Fibroblast of villous mesenchyme (primary cell): ENCODE data around the gene MKX. TPM values are rescaled to one million over a fixed set of nuclear protein-coding genes. Genes with fewer than 3 reads are reported as not detected.

Source experiments
- DNase-seq: peaks from one replicate; pipeline ENCODE4 v3.0.0-alpha.2; 2010; ENCODE audit warnings: low read depth
- H3K4me3 ChIP-seq: 2 replicates; pipeline ENCODE4 v1.5.1; 2011; ENCODE audit warnings: low read depth, mild to moderate bottlenecking, low read length
- total RNA-seq: library from RNA; depleted of rRNA; stranded (reverse); fragments of >200 nt; gene quantifications from 2 replicates; pipeline ENCODE4 v1.2.3, GENCODE V29; 2012
- TF ChIP-seq, protein P1 (sequence below): IDR thresholded peaks from 2 replicates; pipeline ENCODE4 v1.5.1; 2012; ENCODE audit warnings: low read depth, mild to moderate bottlenecking, low read length; ENCODE audit not compliant: insufficient read depth

MKX gene
- total RNA-seq, 1 donor: 6.9 TPM

DNA sequence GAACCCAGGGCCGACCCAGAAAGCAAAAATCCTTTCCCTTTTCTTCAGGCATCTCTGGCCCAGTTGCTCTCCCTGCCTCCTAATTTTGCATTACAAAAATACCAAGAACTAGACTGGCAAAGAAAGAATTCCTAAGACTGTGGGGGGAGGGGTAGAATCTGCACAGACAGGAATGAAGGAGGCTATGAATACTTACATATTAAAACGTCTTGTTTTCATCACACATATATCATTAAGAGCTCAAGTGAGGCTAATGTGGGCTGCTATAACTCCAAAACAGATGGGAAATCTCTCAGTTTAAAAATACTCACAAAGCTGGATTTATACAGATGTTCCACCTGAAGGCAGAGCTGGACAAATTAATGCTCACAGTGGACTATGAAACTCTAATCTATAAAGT is 29.2 kb upstream of the MKX start:
- TF ChIP-seq, protein P1, sequence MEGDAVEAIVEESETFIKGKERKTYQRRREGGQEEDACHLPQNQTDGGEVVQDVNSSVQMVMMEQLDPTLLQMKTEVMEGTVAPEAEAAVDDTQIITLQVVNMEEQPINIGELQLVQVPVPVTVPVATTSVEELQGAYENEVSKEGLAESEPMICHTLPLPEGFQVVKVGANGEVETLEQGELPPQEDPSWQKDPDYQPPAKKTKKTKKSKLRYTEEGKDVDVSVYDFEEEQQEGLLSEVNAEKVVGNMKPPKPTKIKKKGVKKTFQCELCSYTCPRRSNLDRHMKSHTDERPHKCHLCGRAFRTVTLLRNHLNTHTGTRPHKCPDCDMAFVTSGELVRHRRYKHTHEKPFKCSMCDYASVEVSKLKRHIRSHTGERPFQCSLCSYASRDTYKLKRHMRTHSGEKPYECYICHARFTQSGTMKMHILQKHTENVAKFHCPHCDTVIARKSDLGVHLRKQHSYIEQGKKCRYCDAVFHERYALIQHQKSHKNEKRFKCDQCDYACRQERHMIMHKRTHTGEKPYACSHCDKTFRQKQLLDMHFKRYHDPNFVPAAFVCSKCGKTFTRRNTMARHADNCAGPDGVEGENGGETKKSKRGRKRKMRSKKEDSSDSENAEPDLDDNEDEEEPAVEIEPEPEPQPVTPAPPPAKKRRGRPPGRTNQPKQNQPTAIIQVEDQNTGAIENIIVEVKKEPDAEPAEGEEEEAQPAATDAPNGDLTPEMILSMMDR: no peak
- no peak overlapping the region for H3K4me3 ChIP-seq
- DNase-seq: no peak

DNA sequence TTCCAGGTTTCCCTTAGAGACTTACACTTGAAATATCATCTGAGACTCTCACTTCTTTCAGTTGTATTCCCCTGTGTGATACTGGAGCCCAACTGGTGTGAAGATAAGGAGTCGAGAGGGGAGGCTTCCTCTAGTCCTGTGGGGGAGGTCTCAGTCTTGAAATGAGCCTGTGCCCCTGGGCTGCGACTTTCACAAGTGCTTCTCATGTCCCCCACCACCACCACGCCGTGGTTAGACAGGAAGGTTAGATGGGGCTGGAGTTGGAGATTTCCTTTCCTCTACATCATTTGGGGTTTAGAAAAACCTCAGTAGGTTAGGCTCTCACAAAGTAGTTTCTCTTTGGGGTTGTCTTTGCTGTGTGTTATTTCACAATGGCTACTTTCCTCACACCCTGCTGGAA is 25.6 kb upstream of the MKX start:
- H3K4me3 ChIP-seq: no peak overlapping the region
- TF ChIP-seq, protein P1: no peak
- DNase-seq: no peak

DNA sequence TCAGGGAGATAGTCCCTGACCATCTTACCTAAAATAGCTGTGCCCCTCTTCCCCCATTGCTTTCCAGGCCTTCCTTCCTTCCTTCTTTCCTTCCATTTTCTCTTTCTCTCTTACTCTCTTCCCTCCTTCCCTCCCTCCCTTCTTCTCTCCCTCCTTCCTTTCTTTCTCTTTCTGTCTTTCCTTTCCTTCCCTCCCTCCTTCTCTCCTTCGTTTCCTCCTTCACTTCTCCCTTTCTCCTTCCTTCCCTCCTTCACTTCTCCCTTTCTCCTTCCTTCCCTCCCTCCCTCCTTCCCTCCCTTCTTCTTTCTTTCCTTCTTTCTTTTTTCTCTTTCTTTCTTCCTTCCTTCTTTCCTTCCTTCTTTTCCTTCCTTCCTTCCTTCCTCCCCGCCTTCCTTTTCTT is 24.6 kb upstream of the MKX start:
- no peak overlapping the region for H3K4me3 ChIP-seq
- DNase-seq: no peak
- TF ChIP-seq, protein P1: no peak

DNA sequence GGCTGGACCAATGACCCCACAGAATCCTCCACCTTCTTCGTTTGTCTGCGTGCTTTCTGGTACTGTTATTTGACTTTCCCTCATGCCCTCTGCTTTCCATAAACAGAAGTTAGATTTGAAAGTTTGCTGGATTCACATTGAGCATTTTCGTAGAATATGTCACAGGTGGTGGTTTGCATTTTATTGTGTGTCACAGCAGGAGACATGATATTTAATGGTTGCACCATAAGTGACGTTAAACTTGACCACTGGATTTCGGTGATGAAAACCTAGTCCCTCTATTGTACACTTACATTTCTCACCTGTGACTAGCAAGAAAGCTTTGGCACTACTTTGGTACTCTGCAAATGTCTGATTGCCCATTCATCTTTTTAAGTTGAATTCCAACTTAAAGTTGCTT is 15.2 kb upstream of the MKX start:
- DNase-seq: no peak
- TF ChIP-seq, protein P1: no peak
- H3K4me3 ChIP-seq: no peak overlapping the region

DNA sequence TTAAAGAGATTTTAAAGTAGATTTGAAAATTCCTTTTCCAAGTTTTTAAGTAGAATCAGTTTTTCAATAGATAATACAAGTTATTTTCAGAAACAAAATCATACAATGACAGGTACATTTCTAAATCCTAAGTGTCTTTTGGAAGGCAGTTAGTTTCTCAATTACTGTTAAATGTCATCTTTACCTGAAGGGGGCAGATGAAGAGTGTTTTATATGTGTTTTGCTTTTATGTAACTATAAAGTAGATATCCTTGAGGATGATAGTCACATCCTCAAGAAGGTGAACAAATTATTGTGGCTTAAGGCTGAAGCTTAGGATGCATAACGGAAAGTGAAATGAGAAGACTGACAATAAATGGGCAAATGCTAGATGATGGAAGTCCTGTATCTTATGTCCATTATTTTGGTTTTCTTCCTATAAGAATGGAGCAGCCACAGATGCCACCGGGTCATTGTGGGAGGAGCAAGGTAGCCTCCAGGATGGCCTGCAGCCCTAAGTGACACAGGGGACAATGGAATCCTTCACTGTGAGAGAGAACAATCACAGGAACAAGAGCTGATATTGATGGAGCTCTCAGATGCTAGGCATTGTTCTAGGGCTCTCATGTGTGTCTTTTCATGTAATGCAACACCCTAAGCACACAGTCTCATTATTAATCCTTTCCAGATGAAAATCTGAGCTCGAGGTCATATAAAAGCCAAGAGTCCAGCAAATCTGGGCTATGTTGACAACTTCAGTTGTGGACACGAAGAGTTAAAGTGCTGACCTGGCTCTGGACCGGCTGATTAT is 14.1 kb upstream of the MKX start:
- TF ChIP-seq, protein P1: no peak
- no peak overlapping the region for H3K4me3 ChIP-seq
- DNase-seq: no peak

DNA sequence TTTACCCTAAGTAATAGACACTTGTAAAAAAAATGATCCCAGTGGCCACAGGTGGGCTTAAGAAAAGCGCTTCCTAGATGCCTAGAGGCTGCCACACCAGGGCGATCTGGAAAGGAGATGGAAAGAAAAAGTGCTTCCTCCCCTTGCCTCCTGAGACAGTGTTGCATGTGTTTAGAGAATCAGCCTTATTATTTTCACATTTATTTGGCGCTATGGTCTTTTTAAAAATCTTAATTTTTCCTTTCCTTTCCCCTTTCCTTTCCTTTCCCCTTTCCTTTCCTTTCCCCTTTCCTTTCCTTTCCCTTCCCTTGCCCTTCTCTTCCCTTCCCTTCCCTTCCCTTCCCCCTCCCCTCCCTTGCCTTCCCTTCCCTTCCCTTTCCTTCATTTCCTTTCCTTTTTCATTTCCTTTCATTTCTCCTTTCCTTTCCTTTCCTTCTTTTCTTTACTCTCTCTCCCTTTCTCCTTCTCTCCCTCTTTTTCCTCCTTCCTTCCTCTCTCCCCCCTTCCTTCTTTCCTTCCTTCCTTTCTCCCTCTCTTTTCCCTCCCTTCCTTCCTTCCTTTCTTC is 7.1 kb upstream of the MKX start:
- no peak for DNase-seq
- TF ChIP-seq, protein P1: no peak
- H3K4me3 ChIP-seq: no peak overlapping the region
